ENCODE measurements around the gene NBAS.
"Not testable (repeated sequence)": the region's sequence is repeated elsewhere in the genome, so short reads cannot be mapped to it uniquely, and the experiment has no call there.

The NBAS gene

GRCh38 chr2:15363142-15363541, 198.0 kb downstream of the NBAS start:
- DNase-seq (ENCODE audit: low read depth in 2 of 2): no peak

GRCh38 chr2:15359716-15360531, 201.2 kb downstream of the NBAS start:
- no peak for DNase-seq (ENCODE audit: low read depth in 2 of 2)

GRCh38 chr2:15357922-15358321, 203.2 kb downstream of the NBAS start:
- DNase-seq (ENCODE audit: low read depth in 2 of 2): no peak

- DNase-seq (ENCODE audit: low read depth in 2 of 2): no peak
These were observed 203.9 kb downstream of the NBAS start for GRCh38 chr2:15357186-15357585.

GRCh38 chr2:15355386-15355785, 205.7 kb downstream of the NBAS start:
- DNase-seq (ENCODE audit: low read depth in 2 of 2): no peak

- DNase-seq (ENCODE audit: low read depth in 2 of 2): no peak
These were observed 206.4 kb downstream of the NBAS start for GRCh38 chr2:15354596-15355366.

GRCh38 chr2:15352363-15352762, 208.8 kb downstream of the NBAS start:
- no peak for DNase-seq (ENCODE audit: low read depth in 2 of 2)

- no peak for DNase-seq (ENCODE audit: low read depth in 2 of 2)
These were observed 212.5 kb downstream of the NBAS start for GRCh38 chr2:15348636-15349035.

GRCh38 chr2:15348045-15348444, 213.1 kb downstream of the NBAS start:
- DNase-seq (ENCODE audit: low read depth in 2 of 2): no peak

- DNase-seq (ENCODE audit: low read depth in 2 of 2): no peak
These were observed 214.5 kb downstream of the NBAS start for GRCh38 chr2:15346624-15347023.

GRCh38 chr2:15337996-15338666, 223.0 kb downstream of the NBAS start:
- no peak for DNase-seq (ENCODE audit: low read depth in 2 of 2)

GRCh38 chr2:15334644-15335326, 226.3 kb downstream of the NBAS start:
- no peak for DNase-seq (ENCODE audit: low read depth in 2 of 2)

GRCh38 chr2:15331787-15332186, 229.3 kb downstream of the NBAS start:
- DNase-seq (ENCODE audit: low read depth in 2 of 2): no peak

- no peak for DNase-seq (ENCODE audit: low read depth in 2 of 2)
These were observed 235.8 kb downstream of the NBAS start for GRCh38 chr2:15325296-15325695.

GRCh38 chr2:15323227-15323626, 237.9 kb downstream of the NBAS start:
- DNase-seq (ENCODE audit: low read depth in 2 of 2): no peak

- DNase-seq (ENCODE audit: low read depth in 2 of 2): not testable (repeated sequence)
These were observed 239.7 kb downstream of the NBAS start for GRCh38 chr2:15321481-15321880.

GRCh38 chr2:15316370-15316814, 244.7 kb downstream of the NBAS start:
- DNase-seq (ENCODE audit: low read depth in 2 of 2): peak; percentile 10 to 13

- no peak for DNase-seq (ENCODE audit: low read depth in 2 of 2)
These were observed 245.7 kb downstream of the NBAS start for GRCh38 chr2:15315411-15315810.

- DNase-seq (ENCODE audit: low read depth in 2 of 2): no peak
These were observed 247.5 kb downstream of the NBAS start for GRCh38 chr2:15313657-15314056.

GRCh38 chr2:15311926-15312325, 249.2 kb downstream of the NBAS start:
- DNase-seq (ENCODE audit: low read depth in 2 of 2): no peak

- DNase-seq (ENCODE audit: low read depth in 2 of 2): no peak
These were observed 249.8 kb downstream of the NBAS start for GRCh38 chr2:15311201-15311907.

Measured in stimulated activated CD8-positive, alpha-beta memory T cell treated with anti-CD3 and anti-CD28 coated beads, Interleukin-15, amount 100 ng/mL, for 4 hours (primary cell).